Common myeloid progenitor, CD34-positive (primary cell): ENCODE results near the gene PIK3CB.

ENCODE experiments used
- CTCF ChIA-PET: fragments of 350-600 bp; sonication (Branson Sonifier 250); formaldehyde crosslinking; loops from one replicate; lab custom pipeline; 2021; ENCODE audit warnings: antibody characterized with exemption; lab: Charles Lee
- POLR2A ChIA-PET: fragments of 350-600 bp; sonication (Branson Sonifier 250); formaldehyde crosslinking; loops from one replicate; lab custom pipeline; 2021; ENCODE audit warnings: antibody characterized with exemption; lab: Charles Lee
- DNase-seq, 3 donors: peaks; one replicate each; pipeline versions ENCODE4 v3.0.0 to v3.0.0-alpha.2; 2013
- H3K27ac ChIP-seq, 2 experiments: 1 replicate in 1 of 2; 2 replicates in 1 of 2; pipeline ENCODE4 v1.7.0; 2013; ENCODE audit warnings: inconsistent platforms in 2 of 2, low read length in 2 of 2, mild to moderate bottlenecking in 2 of 2, low read depth in 1 of 2, moderate library complexity in 1 of 2; ENCODE audit not compliant: severe bottlenecking in 2 of 2, insufficient read depth in 1 of 2, poor library complexity in 1 of 2
- H3K27me3 ChIP-seq, 5 experiments: replicated peaks in 2 of 5; 1 replicate in 3 of 5; 2 replicates in 2 of 5; pipeline versions ENCODE4 v1.6.1 to v1.7.0; 2013; ENCODE audit warnings: low read length in 4 of 5, mild to moderate bottlenecking in 2 of 5, moderate library complexity in 2 of 5, inconsistent platforms in 1 of 5; ENCODE audit not compliant: insufficient read depth in 5 of 5, control insufficient read depth in 4 of 5
- H3K36me3 ChIP-seq, 4 experiments: 1 replicate in 2 of 4; 2 replicates in 2 of 4; pipeline versions ENCODE4 v1.6.1 to v1.7.0; 2013; ENCODE audit warnings: low read length in 3 of 4, control low read depth in 1 of 4, mild to moderate bottlenecking in 1 of 4; ENCODE audit not compliant: control insufficient read depth in 4 of 4, insufficient read depth in 4 of 4
- H3K4me1 ChIP-seq, 4 experiments: 1 replicate in 3 of 4; 2 replicates in 1 of 4; pipeline versions ENCODE4 v1.6.1 to v1.7.1; 2013; ENCODE audit warnings: low read length in 3 of 4, mild to moderate bottlenecking in 3 of 4, control low read depth in 1 of 4, inconsistent platforms in 1 of 4, moderate library complexity in 1 of 4; ENCODE audit not compliant: control insufficient read depth in 4 of 4, insufficient read depth in 4 of 4; ENCODE audit errors: control extremely low read depth in 1 of 4
- H3K4me3 ChIP-seq, 7 experiments: 1 replicate in 4 of 7; 2 replicates in 3 of 7; pipeline versions ENCODE4 v1.5.1 to v1.7.0; 2013; ENCODE audit warnings: mild to moderate bottlenecking in 7 of 7, low read length in 6 of 7, moderate library complexity in 6 of 7, inconsistent platforms in 2 of 7, low read depth in 2 of 7, control low read depth in 1 of 7; ENCODE audit not compliant: insufficient read depth in 4 of 7, control insufficient read depth in 1 of 7; ENCODE audit errors: extremely low read depth in 1 of 7
- H3K9me3 ChIP-seq, 5 experiments: 1 replicate in 4 of 5; 2 replicates in 1 of 5; pipeline versions ENCODE4 v1.6.1 to v1.7.1; 2013; ENCODE audit warnings: low read length in 4 of 5, mild to moderate bottlenecking in 2 of 5, inconsistent platforms in 1 of 5, low read depth in 1 of 5, moderate library complexity in 1 of 5; ENCODE audit not compliant: control insufficient read depth in 4 of 5, insufficient read depth in 2 of 5; ENCODE audit errors: control extremely low read depth in 1 of 5
- WGBS: methylation state at CpG from one replicate; pipeline ENCODE4 v1.1.5; 2013; ENCODE audit not compliant: insufficient coverage; 5-methylcytosine and 5-hydroxymethylcytosine counted together

The PIK3CB gene

GRCh38 chr3:138649134-138649533, 185.6 kb downstream of the PIK3CB start:
- DNase-seq = no peak
- no peaks in the 10 kb centered on the region for H3K4me1 ChIP-seq
- H3K27me3 ChIP-seq = no peaks in the 10 kb centered on the region
- H3K4me3 ChIP-seq = peak overlapping the region in 1 of 7 experiments; percentile 39
- no peak overlapping the region for H3K27ac ChIP-seq
- CTCF ChIA-PET = no interaction called here
- peaks cover 25 to 50% (median 29%) of the 10 kb centered on the region in 4 experiments for H3K36me3 ChIP-seq
- POLR2A ChIA-PET = no interaction called here
- H3K9me3 ChIP-seq = peaks cover 8 to 33% (median 18%) of the 10 kb centered on the region in 5 experiments
- WGBS = 96% methylated on average over 4 of the region's 5 CpGs

GRCh38 chr3:138646513-138646912, 188.2 kb downstream of the PIK3CB start:
- CTCF ChIA-PET = no interaction called here

GRCh38 chr3:138646008-138646407, 188.7 kb downstream of the PIK3CB start:
- CTCF ChIA-PET = no interaction called here
- no peaks in the 10 kb centered on the region for H3K4me1 ChIP-seq
- H3K9me3 ChIP-seq = peaks cover 8 to 41% (median 22%) of the 10 kb centered on the region in 5 experiments
- no peaks in the 10 kb centered on the region for H3K27me3 ChIP-seq
- H3K4me3 ChIP-seq = no peak overlapping the region
- POLR2A ChIA-PET = no interaction called here
- DNase-seq = no peak
- no peak overlapping the region for H3K27ac ChIP-seq
- H3K36me3 ChIP-seq = peaks cover 14 to 21% (median 16%) of the 10 kb centered on the region in 4 experiments

More at GRCh38 chr3:138646513-138646912, 188.2 kb downstream of the PIK3CB start:
- Histone ChIP-seq H3K9me3 (peaks cover 8 to 41% (median 22%) of the 10 kb centered on the region in 5 experiments), H3K4me3 (no peak overlapping the region), H3K27me3 (no peaks in the 10 kb centered on the region), H3K36me3 (peaks cover 15 to 24% (median 18%) of the 10 kb centered on the region in 4 experiments), H3K27ac (no peak overlapping the region), H3K4me1 (no peaks in the 10 kb centered on the region)
- POLR2A ChIA-PET = no interaction called here
- DNase-seq = peak in 2 of 3 donors; percentile 39 to 60

- DNase-seq = no peak
- ChIA-PET CTCF (interaction anchor here (0.6 to 1.3 kb wide), 2 partner anchors 17 to 65 kb away, joined by 3 read pairs; no protein-coding TSS in a partner anchor), POLR2A (no interaction called here)
- no CpG with 5 or more reads among the region's 1 CpG for WGBS
- Histone ChIP-seq H3K36me3 (no peaks in the 10 kb centered on the region), H3K4me3 (no peak overlapping the region), H3K27me3 (no peaks in the 10 kb centered on the region), H3K4me1 (no peaks in the 10 kb centered on the region), H3K9me3 (peaks cover 0 to 23% (median 8%) of the 10 kb centered on the region in 5 experiments), H3K27ac (no peak overlapping the region)
Measured at GRCh38 chr3:138642927-138643253, 191.8 kb downstream of the PIK3CB start.

- no CpG with 5 or more reads among the region's 4 CpGs for WGBS
Measured at GRCh38 chr3:138642226-138642926, 192.4 kb downstream of the PIK3CB start.

GRCh38 chr3:138640537-138640936, 194.2 kb downstream of the PIK3CB start:
- ChIA-PET CTCF (no interaction called here), POLR2A (no interaction called here)
- WGBS = 100% methylated on average over 3 of the region's 4 CpGs
- Histone ChIP-seq H3K9me3 (peaks cover 0 to 14% (median 6%) of the 10 kb centered on the region in 5 experiments), H3K27me3 (no peaks in the 10 kb centered on the region), H3K27ac (no peak overlapping the region), H3K4me1 (no peaks in the 10 kb centered on the region), H3K36me3 (peaks cover 0 to 3% (median 0%) of the 10 kb centered on the region in 4 experiments), H3K4me3 (no peak overlapping the region)
- peak in 1 of 3 donors; percentile 11 for DNase-seq

More at GRCh38 chr3:138642226-138642926, 192.4 kb downstream of the PIK3CB start:
- H3K4me3 ChIP-seq = no peak overlapping the region
- no peak overlapping the region for H3K27ac ChIP-seq
- peaks cover 0 to 23% (median 8%) of the 10 kb centered on the region in 5 experiments for H3K9me3 ChIP-seq
- H3K4me1 ChIP-seq = no peaks in the 10 kb centered on the region
- H3K27me3 ChIP-seq = no peaks in the 10 kb centered on the region
- POLR2A ChIA-PET = no interaction called here
- CTCF ChIA-PET = interaction anchor here (0.7 to 1.3 kb wide), 2 partner anchors 16 to 26 kb away, joined by 3 read pairs; no protein-coding TSS in a partner anchor
- no peaks in the 10 kb centered on the region for H3K36me3 ChIP-seq
- DNase-seq = peak in 2 of 3 donors; percentile 10 to 23

GRCh38 chr3:138638641-138639040, 196.1 kb downstream of the PIK3CB start:
- WGBS = 100% methylated on average over 1 of the region's 2 CpGs
- no peaks in the 10 kb centered on the region for H3K27me3 ChIP-seq
- H3K4me1 ChIP-seq = no peaks in the 10 kb centered on the region
- no peak overlapping the region for H3K4me3 ChIP-seq
- peaks cover 0 to 6% (median 2%) of the 10 kb centered on the region in 5 experiments for H3K9me3 ChIP-seq
- peaks cover 0 to 8% (median 4%) of the 10 kb centered on the region in 4 experiments for H3K36me3 ChIP-seq
- ChIA-PET CTCF (no interaction called here), POLR2A (no interaction called here)
- no peak overlapping the region for H3K27ac ChIP-seq
- no peak for DNase-seq
